A549 (cell line): ENCODE measurements around the gene TSGA10. TPM values are rescaled to one million over a fixed set of nuclear protein-coding genes. Genes with fewer than 3 reads are reported as not detected.

ENCODE experiments used
- ATAC-seq, 2 experiments: fragments of 200-7000 bp in 1 of 2; fragments of >200 bp in 1 of 2; cut with Nextera tagmentation in 1 of 2; cut with Tn5 transposase in 1 of 2; 3 replicates each; pipeline versions ENCODE4 v1.8.0 to v1.9.1; 2018 to 2020; ENCODE audit warnings: mild to moderate bottlenecking in 1 of 2, moderate library complexity in 1 of 2
- CTCF ChIA-PET: fragments of 300-600 bp; sonication (Branson Sonifier 250); formaldehyde crosslinking; extraction: SDS; loops from one replicate; lab custom pipeline; 2021; ENCODE audit warnings: antibody characterized with exemption, inconsistent platforms; lab: Yijun Ruan, JAX
- POLR2A ChIA-PET: fragments of 350-600 bp; formaldehyde crosslinking; extraction: SDS; loops from one replicate; lab custom pipeline; 2021; ENCODE audit warnings: antibody characterized with exemption, inconsistent platforms; lab: Yijun Ruan, JAX
- DNase-seq, 2 experiments: peaks; one replicate each; pipeline versions ENCODE4 v3.0.0 to v3.0.0-alpha.2; 2011 to 2016; ENCODE audit warnings: low read depth in 1 of 2, low spot score in 1 of 2
- FAIRE-seq: peaks from 2 replicates; lab custom pipeline; 2011; peaks lifted over from hg19 to GRCh38; lab: Jason Lieb, UNC
- H3K27ac ChIP-seq, 2 experiments: fragments of >200 bp; sonication (Bioruptor Twin); formaldehyde crosslinking; 3 replicates each; pipeline ENCODE4 v1.5.1; 2016 to 2017
- H3K4me1 ChIP-seq: fragments of >200 bp; sonication (Bioruptor Twin); formaldehyde crosslinking; 3 replicates; pipeline ENCODE4 v1.6.1; 2016
- H3K4me2 ChIP-seq: fragments of >200 bp; sonication (Bioruptor Twin); formaldehyde crosslinking; 3 replicates; pipeline ENCODE4 v1.6.1; 2016
- H3K4me3 ChIP-seq: fragments of >200 bp; sonication (Bioruptor Twin); formaldehyde crosslinking; 3 replicates; pipeline ENCODE4 v1.5.1; 2016
- H3K9me3 ChIP-seq: fragments of >200 bp; sonication (Bioruptor Twin); formaldehyde crosslinking; 3 replicates; pipeline ENCODE4 v1.6.1; 2016
- BHLHE40 ChIP-seq: IDR thresholded peaks from 2 replicates; pipeline ENCODE4 v1.6.1; 2012; ENCODE audit warnings: low read depth, low read length, inconsistent platforms
- CBX2 ChIP-seq: fragments of 200-600 bp; sonication (generic); IDR thresholded peaks from 2 replicates; pipeline ENCODE4 v1.6.1; 2016; ENCODE audit warnings: low read depth, mild to moderate bottlenecking, borderline replicate concordance
- CBX8 ChIP-seq: fragments of 200-600 bp; sonication (generic); IDR thresholded peaks from 2 replicates; pipeline ENCODE4 v1.6.1; 2016
- FOSB ChIP-seq: fragments of 250-450 bp; sonication (Bioruptor Pico); IDR thresholded peaks from 2 replicates; pipeline ENCODE4 v1.5.0; 2020; ENCODE audit warnings: mild to moderate bottlenecking, moderate library complexity
- FOSL2 ChIP-seq, 2 experiments: fragments of 450-650 bp in 1 of 2; fragments of >200 bp in 1 of 2; sonication (Bioruptor Twin) in 1 of 2; formaldehyde crosslinking; IDR thresholded peaks; 2 replicates each; pipeline versions ENCODE4 v1.5.0 to v1.6.1; 2016 to 2020; ENCODE audit warnings: mild to moderate bottlenecking in 1 of 2, moderate library complexity in 1 of 2
- HDAC2 ChIP-seq: fragments of 200-600 bp; sonication (generic); IDR thresholded peaks from 2 replicates; pipeline ENCODE4 v1.6.1; 2016
- HOXB5 ChIP-seq: fragments of 250-450 bp; sonication (Bioruptor Pico); IDR thresholded peaks from 2 replicates; pipeline ENCODE4 v1.5.0; 2020; ENCODE audit warnings: mild to moderate bottlenecking, moderate library complexity
- KDM5A ChIP-seq: fragments of 200-600 bp; sonication (generic); IDR thresholded peaks from 2 replicates; pipeline ENCODE4 v1.6.1; 2016; ENCODE audit warnings: antibody characterized with exemption, mild to moderate bottlenecking
- MAX ChIP-seq: IDR thresholded peaks from 2 replicates; pipeline ENCODE4 v1.6.1; 2012
- NFE2L2 ChIP-seq: fragments of 150-350 bp; conservative IDR thresholded peaks from 2 replicates; pipeline ENCODE4 v1.6.1; 2014; ENCODE audit warnings: low read length
- NPAS2 ChIP-seq: fragments of 250-450 bp; sonication (Bioruptor Pico); IDR thresholded peaks from 2 replicates; pipeline ENCODE4 v1.8.0; 2022; ENCODE audit warnings: mild to moderate bottlenecking, moderate library complexity, borderline replicate concordance
- PHF8 ChIP-seq: fragments of 200-600 bp; sonication (generic); IDR thresholded peaks from 2 replicates; pipeline ENCODE4 v1.6.1; 2016; ENCODE audit warnings: low read depth, mild to moderate bottlenecking, antibody characterized with exemption, moderate library complexity, borderline replicate concordance
- REST ChIP-seq: fragments of 200-600 bp; sonication (generic); IDR thresholded peaks from 2 replicates; pipeline ENCODE4 v1.6.1; 2016; ENCODE audit warnings: antibody characterized with exemption, mild to moderate bottlenecking, moderate library complexity
- RNF2 ChIP-seq: fragments of 200-600 bp; sonication (generic); IDR thresholded peaks from 2 replicates; pipeline ENCODE4 v1.6.1; 2016; ENCODE audit warnings: low read depth, mild to moderate bottlenecking, antibody characterized with exemption, moderate library complexity, borderline replicate concordance
- SREBF2 ChIP-seq: fragments of 450-650 bp; IDR thresholded peaks from 2 replicates; pipeline ENCODE4 v1.6.1; 2014; ENCODE audit warnings: mild to moderate bottlenecking, moderate library complexity
- TFCP2L1 ChIP-seq: fragments of 250-450 bp; sonication (Bioruptor Pico); IDR thresholded peaks from 2 replicates; pipeline ENCODE4 v1.5.0; 2021; ENCODE audit warnings: mild to moderate bottlenecking
- TP53 ChIP-seq: fragments of 250-450 bp; sonication (Bioruptor Pico); IDR thresholded peaks from 2 replicates; pipeline ENCODE4 v1.5.0; 2021; ENCODE audit warnings: mild to moderate bottlenecking, moderate library complexity
- ZC3H11A ChIP-seq: fragments of 450-650 bp; IDR thresholded peaks from 2 replicates; pipeline ENCODE4 v1.6.1; 2014; ENCODE audit warnings: antibody characterized with exemption, mild to moderate bottlenecking
- ZFP36 ChIP-seq: fragments of 450-650 bp; IDR thresholded peaks from 2 replicates; pipeline ENCODE4 v1.6.1; 2014; ENCODE audit warnings: borderline replicate concordance; ENCODE audit not compliant: partially characterized antibody
- ZNF302 ChIP-seq: fragments of 250-450 bp; sonication (Bioruptor Pico); IDR thresholded peaks from 2 replicates; pipeline ENCODE4 v1.9.0; 2021; ENCODE audit warnings: inconsistent platforms, mild to moderate bottlenecking, moderate library complexity
- WGBS: methylation state at CpG from one replicate; pipeline ENCODE4 v1.1.6; 2017; ENCODE audit errors: missing lambda C conversion rate; 5-methylcytosine and 5-hydroxymethylcytosine counted together
- polyA plus RNA-seq, 4 experiments: library from polyadenylated mRNA; depleted of rRNA in 3 of 4; stranded (reverse); fragments of >200 nt; fragmentation: RNase III in 1 of 4; extraction: RNeasy Plus Mini Kit Qiagen cat#74134 plus additional on column Dnase treatment in 1 of 4; gene quantifications; 2 replicates in 3 of 4; 3 replicates in 1 of 4; pipeline ENCODE4 v1.2.3, GENCODE V29; 2011 to 2017

Gene TSGA10
- polyA plus RNA-seq, 2 of the 4 experiments (the other 2 are of a cell fraction) = 4.2 to 4.3 TPM

GRCh38 chr2:99032001-99032400, 122.7 kb downstream of the TSGA10 start:
- TF ChIP-seq RNF2 (no peak), CBX8 (no peak), BHLHE40 (no peak), HOXB5 (CRISPR knock-in tag) (no peak), NFE2L2 (no peak), CBX2 (no peak), NPAS2 (CRISPR knock-in tag) (no peak), TP53 (CRISPR knock-in tag) (no peak), HDAC2 (no peak), SREBF2 (no peak), KDM5A (no peak), ZFP36 (no peak), FOSL2 (IDR thresholded peaks at IDR 0.05) (no peak), FOSL2 (CRISPR knock-in tag; IDR thresholded peaks at IDR 0.05) (no peak), ZNF302 (CRISPR knock-in tag) (no peak)
- FAIRE-seq = no peak
- ATAC-seq = no peak
- no peak overlapping the region for H3K4me3 ChIP-seq
- ChIA-PET POLR2A (no interaction called here), CTCF (no interaction called here)
- no peak for DNase-seq
- no peak overlapping the region for H3K4me2 ChIP-seq
- no peak overlapping the region for H3K27ac ChIP-seq
- H3K4me1 ChIP-seq = no peaks in the 10 kb centered on the region
- no peaks in the 10 kb centered on the region for H3K9me3 ChIP-seq
- 22% methylated on average over 2 of the region's 2 CpGs for WGBS

GRCh38 chr2:99031481-99031880, 123.3 kb downstream of the TSGA10 start:
- FAIRE-seq = no peak

GRCh38 chr2:99028558-99028957, 126.2 kb downstream of the TSGA10 start:
- no peak overlapping the region for H3K4me2 ChIP-seq
- no peak overlapping the region for H3K4me3 ChIP-seq
- no peak overlapping the region for H3K27ac ChIP-seq
- no peaks in the 10 kb centered on the region for H3K4me1 ChIP-seq
- DNase-seq (no peak), FAIRE-seq (no peak), ATAC-seq (no peak)
- 22% methylated on average over 4 of the region's 4 CpGs for WGBS
- peaks cover 4% of the 10 kb centered on the region; the same call in 1 of the 3 replicates for H3K9me3 ChIP-seq
- CTCF ChIA-PET = no interaction called here
- TF ChIP-seq PHF8 (no peak), REST (peak; percentile 61; the same call in 1 of the 2 replicates)
- POLR2A ChIA-PET = no interaction called here

More at GRCh38 chr2:99031481-99031880, 123.3 kb downstream of the TSGA10 start:
- Histone ChIP-seq H3K4me1 (no peaks in the 10 kb centered on the region), H3K4me3 (no peak overlapping the region), H3K9me3 (no peaks in the 10 kb centered on the region), H3K27ac (no peak overlapping the region), H3K4me2 (no peak overlapping the region)
- ChIA-PET CTCF (interaction anchor here (1.3 kb wide), 1 partner anchor 382 kb away, joined by 3 read pairs; no protein-coding TSS in a partner anchor), POLR2A (no interaction called here)
- WGBS = 85% methylated on average over 3 of the region's 3 CpGs
- no peak for ATAC-seq
- DNase-seq = no peak
- TF ChIP-seq KDM5A (no peak), TFCP2L1 (CRISPR knock-in tag) (no peak), FOSB (no peak), CBX2 (no peak), ZC3H11A (no peak), MAX (no peak)
